GM06990 (cell line): ENCODE data around the gene CCDC170.

Experiments
- DNase-seq: peaks from one replicate; pipeline ENCODE4 v3.0.0-alpha.2; 2011; ENCODE audit not compliant: insufficient read length; ENCODE audit errors: extremely low read depth
- H3K27me3 ChIP-seq: replicated peaks from 2 replicates; pipeline ENCODE4 v1.6.0; 2011; ENCODE audit warnings: low read length; ENCODE audit not compliant: control insufficient read depth, insufficient read depth
- H3K36me3 ChIP-seq: 2 replicates; pipeline ENCODE4 v1.5.1; 2011; ENCODE audit warnings: low read length; ENCODE audit not compliant: control insufficient read depth, insufficient read depth
- H3K4me3 ChIP-seq: replicated peaks from 2 replicates; pipeline ENCODE4 v1.5.1; 2011; ENCODE audit warnings: low read depth, mild to moderate bottlenecking, control low read depth, low read length
- CTCF ChIP-seq: IDR thresholded peaks from 2 replicates; pipeline ENCODE4 v1.5.1; 2011; ENCODE audit warnings: low read length, control low read depth, mild to moderate bottlenecking, inconsistent platforms; ENCODE audit not compliant: insufficient read depth, poor library complexity, severe bottlenecking

Gene CCDC170

DNA sequence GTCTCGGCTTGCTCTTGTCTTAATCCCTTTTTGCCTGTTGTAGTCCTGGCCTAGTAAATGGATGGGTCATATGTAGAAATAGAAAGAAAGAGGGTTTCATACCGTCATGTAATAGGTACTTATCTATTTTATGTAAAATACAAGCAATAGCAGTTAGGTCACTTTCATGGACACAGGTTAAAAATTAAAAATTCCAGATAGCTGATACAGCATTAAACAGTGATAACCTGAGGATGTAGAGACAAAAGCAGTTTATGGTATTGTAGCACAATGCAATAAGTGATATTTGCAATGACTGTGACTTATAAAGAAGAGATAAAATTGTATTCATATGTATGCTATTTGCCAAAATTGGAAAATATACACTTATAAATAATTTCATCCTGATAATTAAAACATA is 96.9 kb downstream of the CCDC170 start:
- Histone ChIP-seq H3K4me3 (no peak overlapping the region), H3K36me3 (no peaks in the 10 kb centered on the region), H3K27me3 (no peaks in the 10 kb centered on the region)
- DNase-seq, result no peak
- TF ChIP-seq CTCF, result no peak

GRCh38 chr6:151592449-151593159 is 98.8 kb downstream of the CCDC170 start:
- no peak for TF ChIP-seq CTCF
- Histone ChIP-seq H3K4me3 (no peak overlapping the region), H3K27me3 (no peaks in the 10 kb centered on the region), H3K36me3 (no peaks in the 10 kb centered on the region)
- no peak for DNase-seq

DNA sequence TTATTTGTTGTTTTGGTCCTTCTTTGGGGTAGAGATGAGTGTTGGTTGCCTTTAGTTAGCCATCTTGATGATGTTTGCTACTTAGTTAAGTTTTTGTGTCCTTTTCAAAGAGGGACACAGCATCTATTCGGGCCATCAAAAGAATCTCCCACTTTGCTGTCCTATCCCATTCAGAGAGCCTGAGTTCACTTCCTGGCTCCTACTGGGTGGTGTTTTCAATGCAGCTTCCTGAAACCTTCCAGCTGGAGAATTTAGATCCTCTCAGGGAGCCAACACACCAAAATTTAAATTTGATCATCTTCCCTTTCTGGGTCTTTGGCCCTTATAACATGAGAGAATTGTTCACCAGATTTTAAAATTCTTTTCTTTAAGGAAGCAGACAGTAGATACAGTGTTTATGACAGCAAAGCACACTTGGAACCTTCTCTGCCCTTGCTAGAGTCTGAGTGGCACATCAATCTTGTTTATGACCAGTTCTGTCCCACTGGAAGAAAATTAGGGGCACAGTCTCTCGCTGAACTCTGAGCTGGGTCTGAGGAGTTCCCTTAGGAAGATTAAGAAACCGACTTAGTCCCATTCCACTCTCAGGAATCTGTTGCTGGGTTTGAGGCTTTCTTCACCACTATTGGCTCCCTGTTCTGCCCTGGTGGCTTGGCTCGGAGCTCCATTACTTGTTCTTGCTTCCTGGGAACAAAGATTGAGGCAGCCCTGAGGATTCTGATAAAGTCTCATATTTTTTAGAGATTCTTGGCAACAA is 115.5 kb downstream of the CCDC170 start:
- no peak for TF ChIP-seq CTCF
- Histone ChIP-seq H3K36me3 (no peaks in the 10 kb centered on the region), H3K4me3 (no peak overlapping the region), H3K27me3 (peaks cover 2% of the 10 kb centered on the region; the same call in 1 of the 2 replicates)
- DNase-seq, result no peak

GRCh38 chr6:151610326-151610725 is 116.5 kb downstream of the CCDC170 start:
- no peak for DNase-seq

GRCh38 chr6:151614630-151615029 is 120.8 kb downstream of the CCDC170 start:
- no peak overlapping the region for H3K4me3 ChIP-seq
- H3K36me3 ChIP-seq, result no peaks in the 10 kb centered on the region
- no peak for DNase-seq
- TF ChIP-seq CTCF, result no peak
- no peaks in the 10 kb centered on the region for H3K27me3 ChIP-seq

More at GRCh38 chr6:151610326-151610725, 116.5 kb downstream of the CCDC170 start:
- Histone ChIP-seq H3K4me3 (no peak overlapping the region), H3K27me3 (no peaks in the 10 kb centered on the region; the same call in 1 of the 2 replicates), H3K36me3 (no peaks in the 10 kb centered on the region)
- TF ChIP-seq CTCF, result no peak
